H1 (cell line): ENCODE results near the gene DPYSL4. TPM values are rescaled to one million over a fixed set of nuclear protein-coding genes. Genes with fewer than 3 reads are reported as not detected.

Source experiments
- BRCA1 ChIP-seq: IDR thresholded peaks from 2 replicates; pipeline ENCODE4 v1.6.1; 2012; ENCODE audit warnings: low read depth, low read length, improper control_type of control experiment
- E2F6 ChIP-seq: IDR thresholded peaks from 2 replicates; pipeline ENCODE4 v1.6.1; 2012; ENCODE audit warnings: inconsistent platforms
- JUND ChIP-seq: IDR thresholded peaks from 2 replicates; pipeline ENCODE4 v1.6.1; 2011; ENCODE audit warnings: mild to moderate bottlenecking, improper control_type of control experiment, low read length
- KDM5A ChIP-seq: fragments of 200-600 bp; IDR thresholded peaks from 2 replicates; pipeline ENCODE4 v1.7.1; 2012; ENCODE audit warnings: mild to moderate bottlenecking, low read length, inconsistent platforms, mixed read lengths
- RXRA ChIP-seq: IDR thresholded peaks from 2 replicates; pipeline ENCODE4 v1.6.1; 2011; ENCODE audit warnings: low read depth, mild to moderate bottlenecking, low read length, moderate library complexity; ENCODE audit not compliant: insufficient read depth
- polyA plus RNA-seq, 7 experiments: library from polyadenylated mRNA; depleted of rRNA in 3 of 7; stranded (reverse) in 5 of 7; unstranded in 2 of 7; fragments of >200 nt in 5 of 7; fragments of 200-250 nt in 2 of 7; gene quantifications; 1 replicate in 5 of 7; 2 replicates in 1 of 7; 4 replicates in 1 of 7; pipeline versions ENCODE4 v1.2.1 to v1.2.3, GENCODE V29; 2011 to 2013; ENCODE audit warnings: missing spikeins in 2 of 7, mixed read lengths in 2 of 7
- total RNA-seq: library from RNA; stranded (reverse); fragmentation: NEBNext Ultra II Directional; extraction: Animal tissue kit (Norgen Biotek cat#: 25700); gene quantifications from 2 replicates; pipeline ENCODE4 v1.2.1, GENCODE V29; 2021

The DPYSL4 gene
- total and polyA plus RNA-seq, 2 of the 8 experiments (the other 6 are each of a cell fraction or from before 2014, with no cell fraction given) = 12.9 to 15.2 TPM

- TF ChIP-seq E2F6 = no peak
- no peak for TF ChIP-seq BRCA1
- TF ChIP-seq RXRA = no peak
- TF ChIP-seq KDM5A = no peak
- no peak for TF ChIP-seq JUND
- TF ChIP-seq, all 59 proteins: peak for 0
These were observed 7.8 kb upstream of the DPYSL4 start (continued) for GRCh38 chr10:132178672-132179545.
